Stimulated activated CD8-positive, alpha-beta memory T cell treated with anti-CD3 and anti-CD28 coated beads, Interleukin-7, amount 100 ng/mL, for 24 hours (primary cell): ENCODE data around the gene MICALL2.
"Not testable (repeated sequence)": the region's sequence is repeated elsewhere in the genome, so short reads cannot be mapped to it uniquely, and the experiment has no call there.

ENCODE experiments used
- DNase-seq: peaks from one replicate; pipeline ENCODE4 v3.0.0-alpha.2; 2020; ENCODE audit warnings: low read depth

MICALL2 gene

GRCh38 chr7:1447551-1448244 is 11.6 kb downstream of the MICALL2 start:
- DNase-seq, result no peak

- DNase-seq, result no peak
These were observed 12.2 kb downstream of the MICALL2 start for GRCh38 chr7:1447112-1447511.

DNA sequence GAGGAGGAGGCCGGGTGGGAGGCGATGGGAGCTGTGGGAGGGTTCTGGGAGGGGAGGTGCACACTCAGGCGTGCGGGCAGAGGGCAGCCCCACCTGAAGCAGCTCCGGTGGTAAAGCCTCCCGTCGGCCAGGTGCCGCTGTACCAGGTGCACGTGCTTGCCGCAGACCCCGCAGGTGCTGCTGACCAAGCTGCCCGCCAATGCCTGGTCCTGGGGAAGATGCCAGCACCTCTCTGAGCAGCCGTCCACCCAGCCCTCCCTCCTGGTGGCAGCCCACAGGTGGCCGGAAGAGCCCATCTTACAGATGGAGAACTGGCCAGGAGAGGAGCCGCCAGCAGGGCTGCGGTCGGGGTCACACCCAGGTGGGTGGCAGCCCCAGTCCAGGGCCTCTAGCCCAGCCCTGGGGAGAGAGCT is 12.6 kb downstream of the MICALL2 start:
- DNase-seq, result no peak

DNA sequence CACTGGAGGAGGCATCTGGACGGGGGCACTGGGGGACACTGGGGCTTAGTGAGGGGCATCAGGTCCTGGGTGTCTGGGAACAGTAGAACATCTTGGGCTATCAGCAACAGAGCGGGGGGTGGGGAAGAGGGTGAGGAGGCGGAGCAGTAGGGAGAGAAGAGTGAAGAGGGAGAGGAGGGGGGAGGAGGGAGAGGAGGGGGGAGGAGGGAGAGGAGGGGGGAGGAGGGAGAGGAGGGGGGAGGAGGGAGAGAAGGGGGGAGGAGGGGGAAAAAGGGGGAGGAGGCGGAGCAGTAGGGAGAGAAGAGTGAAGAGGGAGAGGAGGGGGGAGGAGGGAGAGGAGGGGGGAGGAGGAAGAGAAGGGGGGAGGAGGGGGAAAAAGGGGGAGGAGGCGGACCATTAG is 13.2 kb downstream of the MICALL2 start:
- DNase-seq, result not testable (repeated sequence)

DNA sequence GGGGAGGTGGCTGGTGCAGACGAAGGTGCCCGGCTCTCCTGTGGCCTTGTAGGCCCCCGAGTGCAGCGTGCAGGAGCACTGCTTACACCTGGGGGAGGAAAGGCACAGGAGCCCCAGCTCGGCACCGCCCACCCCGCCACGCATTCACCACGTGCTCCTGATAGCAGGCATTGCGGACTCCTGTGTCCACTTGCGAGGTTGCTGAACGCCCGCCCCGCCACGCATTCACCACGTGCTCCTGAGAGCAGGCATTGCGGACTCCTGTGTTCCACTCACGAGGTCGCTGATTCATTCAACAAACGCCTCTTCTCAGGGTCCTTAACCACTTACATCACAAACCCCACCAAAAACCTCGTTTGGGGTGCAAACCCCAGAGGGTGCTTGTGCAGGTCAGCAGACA is 13.9 kb downstream of the MICALL2 start:
- no peak for DNase-seq

GRCh38 chr7:1444925-1445322 is 14.3 kb downstream of the MICALL2 start:
- no peak for DNase-seq

- DNase-seq, result no peak
These were observed 14.9 kb downstream of the MICALL2 start for GRCh38 chr7:1444214-1444924.

DNA sequence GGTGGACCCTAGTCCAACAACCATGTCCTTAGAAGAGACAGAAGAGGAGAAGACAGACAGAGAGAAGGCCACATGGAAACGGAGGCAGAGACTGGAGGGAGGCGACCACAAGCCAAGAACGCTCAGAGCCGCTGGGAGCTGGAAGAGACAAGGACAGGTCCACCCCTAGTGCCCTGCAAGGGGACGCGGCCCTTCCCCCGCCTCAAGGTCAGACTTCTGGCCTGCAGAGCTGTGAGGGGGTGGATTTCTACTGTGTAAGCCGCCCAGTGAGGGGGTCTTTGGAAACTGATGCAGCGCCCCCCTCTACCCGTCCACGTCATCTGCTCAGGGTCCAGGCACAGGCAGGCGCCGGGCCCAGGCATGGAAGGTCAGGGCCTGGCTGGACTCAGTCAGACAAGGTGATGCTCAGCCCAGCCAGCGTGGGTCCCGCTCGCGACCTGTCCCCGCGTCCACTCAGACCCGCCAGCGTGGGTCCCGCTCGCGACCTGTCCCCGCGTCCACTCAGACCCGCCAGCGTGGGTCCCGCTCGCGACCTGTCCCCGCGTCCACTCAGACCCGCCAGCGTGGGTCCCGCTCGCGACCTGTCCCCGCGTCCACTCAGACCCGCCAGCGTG is 15.6 kb downstream of the MICALL2 start:
- not testable (repeated sequence) for DNase-seq

DNA sequence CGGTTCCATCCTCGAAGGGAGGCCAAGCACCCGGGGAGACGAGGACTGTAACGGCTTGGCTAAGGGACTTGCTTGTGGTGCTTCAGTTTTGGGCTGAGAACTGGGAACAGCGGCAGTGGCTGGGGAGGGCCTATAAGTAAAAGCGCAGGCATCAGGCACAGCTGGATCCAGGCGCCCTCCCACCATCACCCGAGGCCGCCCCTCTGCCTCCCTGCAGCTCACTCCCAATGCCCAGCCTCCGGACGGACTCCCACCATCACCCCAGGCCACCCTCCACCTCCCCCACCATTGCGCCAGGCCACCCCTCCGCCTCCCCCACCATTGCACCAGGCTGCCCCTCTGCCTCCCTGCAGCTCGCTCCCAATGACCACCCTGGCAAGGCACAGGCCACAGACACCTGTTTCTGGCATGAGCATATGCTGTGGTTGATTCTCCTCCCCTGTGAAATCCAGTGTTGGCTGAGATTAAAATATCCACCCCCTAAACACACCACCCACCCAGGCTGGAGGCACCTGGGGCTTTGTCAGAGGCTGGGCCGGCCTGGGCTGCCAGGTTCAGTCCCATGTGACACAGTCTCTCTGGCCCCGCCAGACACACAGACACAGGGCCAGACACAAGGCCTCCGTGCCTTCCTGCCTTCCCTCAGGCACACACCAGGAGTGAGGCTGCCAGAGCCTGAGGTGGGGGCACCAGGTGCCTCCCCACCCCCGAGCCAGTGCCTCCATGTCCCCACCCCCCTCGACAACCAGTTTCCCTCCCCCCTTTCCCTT is 16.7 kb downstream of the MICALL2 start:
- DNase-seq, result no peak

GRCh38 chr7:1441615-1442354 is 17.5 kb downstream of the MICALL2 start:
- DNase-seq, result no peak

- no peak for DNase-seq
These were observed 18.6 kb downstream of the MICALL2 start for GRCh38 chr7:1440620-1441019.

- DNase-seq, result no peak
These were observed 19.6 kb downstream of the MICALL2 start for GRCh38 chr7:1439373-1440363.

GRCh38 chr7:1438821-1439220 is 20.4 kb downstream of the MICALL2 start:
- DNase-seq, result no peak

DNA sequence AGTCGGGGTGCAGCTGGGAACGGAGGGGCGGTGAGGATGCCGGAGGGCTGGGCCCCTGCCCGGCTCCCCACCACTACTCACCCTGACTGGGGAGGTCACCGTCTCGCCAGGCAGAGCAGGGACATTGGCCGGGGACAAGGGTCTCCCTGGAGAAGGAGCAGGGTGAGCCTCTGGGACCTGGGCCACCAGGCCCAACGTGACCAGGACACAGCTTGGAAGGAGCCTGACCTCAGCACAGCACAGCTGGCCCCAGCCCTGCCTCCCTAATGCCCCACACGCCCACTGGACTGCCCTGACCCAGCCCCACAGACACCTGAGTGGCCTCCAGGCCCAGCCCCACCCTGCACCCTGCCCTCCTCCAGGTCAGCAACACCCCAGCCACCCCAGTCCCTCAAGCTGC is 21.1 kb downstream of the MICALL2 start:
- DNase-seq, result no peak

GRCh38 chr7:1437155-1437880 is 22.0 kb downstream of the MICALL2 start:
- DNase-seq, result no peak

DNA sequence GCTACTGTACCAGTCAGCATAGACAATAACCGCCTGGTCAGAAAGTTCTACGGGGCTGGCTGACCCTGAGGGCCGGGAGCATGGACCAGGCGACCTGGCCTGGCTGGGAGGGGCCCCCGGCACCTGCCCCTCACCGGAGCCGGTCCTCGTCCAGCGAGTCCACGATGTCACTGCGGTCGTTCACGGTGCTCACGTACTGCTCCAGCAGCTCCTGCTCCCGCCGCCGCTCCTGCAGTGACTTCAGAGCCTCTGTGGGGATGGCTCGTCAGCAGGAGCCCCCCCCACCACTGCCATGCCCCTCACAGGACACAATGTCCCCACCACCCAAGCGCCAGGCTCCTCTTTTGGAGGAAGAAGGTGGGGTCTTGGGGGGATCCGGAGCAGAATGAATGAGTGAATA is 22.7 kb downstream of the MICALL2 start:
- DNase-seq, result no peak

DNA sequence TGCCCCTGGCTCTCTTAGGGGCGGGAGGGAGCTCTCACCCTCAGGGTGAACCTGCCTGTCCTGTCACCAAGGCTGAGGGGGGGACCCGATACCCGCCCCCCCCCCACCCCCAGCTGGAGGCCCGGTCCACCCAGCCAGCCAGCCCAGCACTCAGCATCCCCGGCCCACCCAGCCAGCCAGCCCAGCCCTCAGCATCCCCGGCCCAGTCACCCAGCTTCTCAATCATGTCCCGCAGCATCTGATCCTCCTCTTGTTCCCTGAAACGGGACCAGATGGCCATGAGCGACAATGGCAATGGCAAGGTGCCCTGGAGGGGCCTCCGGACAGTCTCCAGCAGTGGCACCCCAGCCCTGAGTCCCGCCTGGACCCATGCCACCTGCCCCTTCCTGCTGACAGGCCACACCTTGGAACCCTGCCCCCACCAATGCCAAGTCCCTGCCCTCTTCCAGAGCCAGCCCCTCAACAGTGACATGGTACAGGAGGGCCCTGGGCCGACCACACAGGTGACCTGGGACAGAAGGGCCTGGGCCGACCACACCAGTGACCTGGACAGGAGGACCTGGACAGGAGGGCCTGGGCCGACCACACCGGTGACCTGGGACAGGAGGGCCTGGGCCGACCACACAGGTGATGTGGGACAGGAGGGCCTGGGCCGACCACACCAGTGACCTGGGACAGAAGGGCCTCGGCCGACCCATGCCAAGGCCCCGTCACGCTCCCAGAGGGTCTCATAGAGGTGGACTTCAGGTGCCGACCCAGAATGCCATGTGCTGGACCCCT is 24.2 kb downstream of the MICALL2 start:
- DNase-seq, result no peak

- no peak for DNase-seq
These were observed 25.0 kb downstream of the MICALL2 start for GRCh38 chr7:1434165-1434718.
